ENCODE results near the gene RAP1B. TPM values are rescaled to one million over a fixed set of nuclear protein-coding genes. Genes with fewer than 3 reads are reported as not detected.
A peak's percentile ranks its signal among the peaks of the same experiment; 100 is the strongest.

Gene RAP1B
- total and polyA plus RNA-seq, 9 of the 15 experiments (the other 6 are each of a cell fraction or from before 2014, with no cell fraction given): 107 to 309 (median 170) TPM

DNA sequence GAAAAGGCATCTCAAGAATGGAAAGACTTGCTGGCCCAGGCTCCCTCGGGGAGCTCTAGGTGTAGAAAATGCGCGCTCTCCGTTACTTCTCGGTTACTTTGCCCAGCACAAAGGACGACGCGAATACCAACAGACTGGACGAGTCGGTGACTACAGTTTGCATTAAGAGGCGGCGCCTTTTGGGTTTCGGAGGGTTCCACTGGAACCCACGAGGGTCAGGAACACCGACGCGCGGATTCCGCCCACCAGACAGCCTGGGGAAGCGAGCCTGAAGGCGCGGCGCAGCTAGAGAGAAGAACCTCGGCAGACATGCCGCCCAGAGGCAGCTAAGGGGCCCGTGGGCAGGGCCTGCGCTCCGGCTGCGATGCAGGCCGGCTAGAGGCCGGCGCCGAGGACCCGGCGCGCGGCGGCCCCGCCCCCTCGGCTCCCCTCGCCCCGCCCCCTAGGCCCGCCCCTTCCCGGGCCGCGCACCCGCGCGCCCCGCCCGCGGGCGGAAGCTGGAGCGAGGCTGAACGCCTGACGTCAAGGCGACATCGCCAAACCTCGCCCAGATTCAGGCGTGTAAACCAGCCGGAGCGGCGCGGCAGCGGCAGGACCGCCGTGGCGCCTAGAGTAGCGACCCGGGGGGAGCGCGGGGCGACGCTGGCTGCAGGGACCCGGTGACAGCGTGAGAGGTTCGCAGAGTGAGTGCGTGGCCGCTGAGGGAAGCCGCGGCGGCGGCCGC, at the start of gene RAP1B (continued):
- TF ChIP-seq KAT2B (IDR thresholded peaks at IDR 0.05; ENCODE audit: low read depth, low read length): no peak
- no peak for TF ChIP-seq ZNF586 (CRISPR knock-in tag; conservative IDR thresholded peaks at IDR 0.05)
- TF ChIP-seq, protein P1, sequence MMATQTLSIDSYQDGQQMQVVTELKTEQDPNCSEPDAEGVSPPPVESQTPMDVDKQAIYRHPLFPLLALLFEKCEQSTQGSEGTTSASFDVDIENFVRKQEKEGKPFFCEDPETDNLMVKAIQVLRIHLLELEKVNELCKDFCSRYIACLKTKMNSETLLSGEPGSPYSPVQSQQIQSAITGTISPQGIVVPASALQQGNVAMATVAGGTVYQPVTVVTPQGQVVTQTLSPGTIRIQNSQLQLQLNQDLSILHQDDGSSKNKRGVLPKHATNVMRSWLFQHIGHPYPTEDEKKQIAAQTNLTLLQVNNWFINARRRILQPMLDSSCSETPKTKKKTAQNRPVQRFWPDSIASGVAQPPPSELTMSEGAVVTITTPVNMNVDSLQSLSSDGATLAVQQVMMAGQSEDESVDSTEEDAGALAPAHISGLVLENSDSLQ (IDR thresholded peaks at IDR 0.05): no peak
- no peak for TF ChIP-seq HDAC6 (IDR thresholded peaks at IDR 0.05; ENCODE audit: low read depth, low read length)
- TF ChIP-seq CHD2 (IDR thresholded peaks at IDR 0.05; ENCODE audit: low read depth, low read length): no peak
- no peak for TF ChIP-seq HMG20A (CRISPR knock-in tag; conservative IDR thresholded peaks at IDR 0.05)
- TF ChIP-seq THAP12 (CRISPR knock-in tag; IDR thresholded peaks at IDR 0.05): peak; percentile 76; the same call in 1 of the 2 replicates
- no peak for TF ChIP-seq HES1 (IDR thresholded peaks at IDR 0.05; ENCODE audit: low read depth)
- no peak for TF ChIP-seq KAT8 (IDR thresholded peaks at IDR 0.05; ENCODE audit: low read depth)
- TF ChIP-seq SMAD4 (CRISPR knock-in tag; conservative IDR thresholded peaks at IDR 0.05): peak; percentile 74; the same call in 1 of the 2 replicates
- peak; percentile 65 to 66 for TF ChIP-seq NRF1 (conservative IDR thresholded peaks at IDR 0.05 in 1 of 2, IDR thresholded peaks at IDR 0.05 in 1 of 2)
- TF ChIP-seq SIX5 (IDR thresholded peaks at IDR 0.05; ENCODE audit: borderline replicate concordance in 1 of 2, insufficient read depth in 1 of 2, low read depth in 1 of 2, low read length in 2 of 2): no peak
- TF ChIP-seq ZNF76 (CRISPR knock-in tag; IDR thresholded peaks at IDR 0.05; ENCODE audit: borderline replicate concordance): no peak
- TF ChIP-seq NFE2 (IDR thresholded peaks at IDR 0.05; ENCODE audit: low read depth): no peak
- no peak for TF ChIP-seq CEBPZ (IDR thresholded peaks at IDR 0.05; ENCODE audit: borderline replicate concordance, low read depth, low read length)
- TF ChIP-seq RCOR1 (IDR thresholded peaks at IDR 0.05; ENCODE audit: borderline replicate concordance in 1 of 2, low read depth in 2 of 2, low read length in 2 of 2): no peak
- no peak for TF ChIP-seq ZKSCAN8 (CRISPR knock-in tag; IDR thresholded peaks at IDR 0.05)
- TF ChIP-seq NCOA4 (IDR thresholded peaks at IDR 0.05; ENCODE audit: partially characterized antibody): no peak

Data from K562 (cell line).